H9 (cell line): ENCODE measurements around the gene HOMER3. TPM values are rescaled to one million over a fixed set of nuclear protein-coding genes. Genes with fewer than 3 reads are reported as not detected.

ENCODE experiments used
- DNase-seq: peaks from one replicate; pipeline ENCODE4 v3.0.0-alpha.2; 2017
- H2AFZ ChIP-seq: one replicate; pipeline ENCODE4 v1.6.1; 2013; ENCODE audit warnings: mild to moderate bottlenecking, low read length, control low read depth, moderate library complexity
- H2AK5ac ChIP-seq: 2 replicates; pipeline ENCODE4 v1.6.1; 2013; ENCODE audit warnings: low read length, control low read depth, mixed read lengths; ENCODE audit not compliant: insufficient read length
- H2BK120ac ChIP-seq: one replicate; pipeline ENCODE4 v1.6.1; 2013; ENCODE audit warnings: low read depth, mild to moderate bottlenecking, low read length, control low read depth, inconsistent platforms; ENCODE audit not compliant: poor library complexity, severe bottlenecking
- H2BK12ac ChIP-seq: 2 replicates; pipeline ENCODE4 v1.6.1; 2013; ENCODE audit warnings: low read length, control low read depth, mixed read lengths, low read depth; ENCODE audit not compliant: insufficient read length
- H2BK15ac ChIP-seq: 2 replicates; pipeline ENCODE4 v1.6.1; 2013; ENCODE audit warnings: low read depth, low read length, control low read depth
- H2BK20ac ChIP-seq: one replicate; pipeline ENCODE4 v1.6.1; 2013; ENCODE audit warnings: low read depth, mild to moderate bottlenecking, low read length, control low read depth, inconsistent platforms; ENCODE audit not compliant: poor library complexity, severe bottlenecking
- H2BK5ac ChIP-seq: 2 replicates; pipeline ENCODE4 v1.6.1; 2013; ENCODE audit warnings: low read length, control low read depth, mixed read lengths; ENCODE audit not compliant: insufficient read length
- H3K14ac ChIP-seq: 2 replicates; pipeline ENCODE4 v1.6.1; 2013; ENCODE audit warnings: low read length, control low read depth; ENCODE audit not compliant: insufficient read depth
- H3K18ac ChIP-seq: 2 replicates; pipeline ENCODE4 v1.6.1; 2013; ENCODE audit warnings: low read depth, mild to moderate bottlenecking, mixed read lengths, low read length, control low read depth; ENCODE audit not compliant: insufficient read length
- H3K23ac ChIP-seq: 2 replicates; pipeline ENCODE4 v1.6.1; 2013; ENCODE audit warnings: low read length, control low read depth, mixed read lengths, low read depth; ENCODE audit not compliant: insufficient read length
- H3K23me2 ChIP-seq: 2 replicates; pipeline ENCODE4 v1.6.1; 2013; ENCODE audit warnings: low read depth, mild to moderate bottlenecking, mixed read lengths, low read length, control low read depth; ENCODE audit not compliant: insufficient read length, poor library complexity, severe bottlenecking
- H3K27ac ChIP-seq: 2 replicates; pipeline ENCODE4 v1.5.1; 2013; ENCODE audit warnings: low read length, control low read depth, mixed read lengths, low read depth; ENCODE audit not compliant: insufficient read length
- H3K27me3 ChIP-seq: 2 replicates; pipeline ENCODE4 v1.6.1; 2013; ENCODE audit warnings: low read length, control low read depth, inconsistent platforms; ENCODE audit not compliant: insufficient read depth
- H3K4ac ChIP-seq: 2 replicates; pipeline ENCODE4 v1.6.1; 2013; ENCODE audit warnings: low read depth, mild to moderate bottlenecking, control low read depth, inconsistent platforms, low read length, moderate library complexity
- H3K4me1 ChIP-seq: 2 replicates; pipeline ENCODE4 v1.6.1; 2013; ENCODE audit warnings: low read length, control low read depth, inconsistent platforms; ENCODE audit not compliant: insufficient read depth
- H3K4me2 ChIP-seq: 2 replicates; pipeline ENCODE4 v1.6.1; 2013; ENCODE audit warnings: low read length, control low read depth, mixed read lengths; ENCODE audit not compliant: insufficient read length, insufficient read depth
- H3K56ac ChIP-seq: 2 replicates; pipeline ENCODE4 v1.6.1; 2013; ENCODE audit warnings: low read depth, mild to moderate bottlenecking, mixed read lengths, low read length, control low read depth; ENCODE audit not compliant: insufficient read length
- H3K79me1 ChIP-seq: 2 replicates; pipeline ENCODE4 v1.6.1; 2013; ENCODE audit warnings: low read depth, mild to moderate bottlenecking, moderate library complexity, low read length, control low read depth, inconsistent platforms; ENCODE audit not compliant: insufficient read depth, poor library complexity, severe bottlenecking
- H3K79me2 ChIP-seq: 2 replicates; pipeline ENCODE4 v1.6.1; 2013; ENCODE audit warnings: low read length, control low read depth, inconsistent platforms; ENCODE audit not compliant: insufficient read depth
- H3K9ac ChIP-seq: 2 replicates; pipeline ENCODE4 v1.6.1; 2013; ENCODE audit warnings: low read length, control low read depth, mixed read lengths; ENCODE audit not compliant: insufficient read length; ENCODE audit errors: extremely low read depth
- H3K9me3 ChIP-seq: one replicate; pipeline ENCODE4 v1.6.1; 2013; ENCODE audit warnings: low read depth, low read length, inconsistent platforms; ENCODE audit not compliant: control insufficient read depth
- H3T11ph ChIP-seq: one replicate; pipeline ENCODE4 v1.6.1; 2013; ENCODE audit warnings: mild to moderate bottlenecking, low read length, control low read depth, inconsistent platforms
- H4K20me1 ChIP-seq: one replicate; pipeline ENCODE4 v1.6.1; 2013; ENCODE audit not compliant: control insufficient read depth, insufficient read length, insufficient read depth
- H4K5ac ChIP-seq: 2 replicates; pipeline ENCODE4 v1.6.1; 2013; ENCODE audit warnings: low read depth, mild to moderate bottlenecking, mixed read lengths, low read length, control low read depth; ENCODE audit not compliant: insufficient read length
- H4K8ac ChIP-seq: replicated peaks from 2 replicates; pipeline ENCODE4 v1.6.1; 2013; ENCODE audit warnings: low read length, control low read depth, mixed read lengths, low read depth; ENCODE audit not compliant: insufficient read length
- H4K91ac ChIP-seq: 2 replicates; pipeline ENCODE4 v1.6.1; 2013; ENCODE audit warnings: low read depth, mild to moderate bottlenecking, moderate library complexity, mixed read lengths, low read length, control low read depth; ENCODE audit not compliant: insufficient read length
- H3K27ac Mint-ChIP-seq, 3 experiments: 2 replicates in 2 of 3; 3 replicates in 1 of 3; pipeline ENCODE4 v1.8.0; 2020 to 2021; ENCODE audit warnings: mixed read lengths in 3 of 3, mild to moderate bottlenecking in 1 of 3, moderate library complexity in 1 of 3
- H3K27me3 Mint-ChIP-seq: 2 replicates; pipeline ENCODE4 v1.8.0; 2021; ENCODE audit warnings: low read depth, mild to moderate bottlenecking, moderate library complexity, mixed read lengths
- H3K36me3 Mint-ChIP-seq, 3 experiments: 2 replicates in 2 of 3; 3 replicates in 1 of 3; pipeline ENCODE4 v1.8.0; 2020 to 2021; ENCODE audit warnings: low read depth in 3 of 3, mixed read lengths in 3 of 3; ENCODE audit not compliant: insufficient read depth in 1 of 3
- H3K4me1 Mint-ChIP-seq, 2 experiments: 2 replicates each; pipeline ENCODE4 v1.8.0; 2020; ENCODE audit warnings: mixed read lengths in 2 of 2
- H3K4me3 Mint-ChIP-seq, 2 experiments: 2 replicates in 1 of 2; 3 replicates in 1 of 2; pipeline ENCODE4 v1.8.0; 2020 to 2021; ENCODE audit warnings: mild to moderate bottlenecking in 2 of 2, mixed read lengths in 2 of 2, moderate library complexity in 1 of 2
- H3K9me3 Mint-ChIP-seq, 2 experiments: 2 replicates in 1 of 2; 3 replicates in 1 of 2; pipeline ENCODE4 v1.8.0; 2020; ENCODE audit warnings: mild to moderate bottlenecking in 2 of 2, mixed read lengths in 2 of 2, moderate library complexity in 1 of 2
- CTCF ChIP-seq: fragments of 200-600 bp; sonication (generic); conservative IDR thresholded peaks from 3 replicates; pipeline ENCODE4 v1.8.0; 2021; ENCODE audit warnings: antibody characterized with exemption, mild to moderate bottlenecking
- WGBS: extraction: QIAGEN DNeasy Blood & Tissue Kit; methylation state at CpG from one replicate; pipeline ENCODE4 v1.1.7; 2013; ENCODE audit warnings: missing lambda C conversion rate, low lambda C conversion rate, mixed read lengths; ENCODE audit not compliant: insufficient read length; ENCODE audit errors: extremely low coverage; 5-methylcytosine and 5-hydroxymethylcytosine counted together
- total RNA-seq: library from RNA; stranded (reverse); gene quantifications from 2 replicates; pipeline ENCODE4 v1.2.1, GENCODE V29; 2021

Gene HOMER3
- total RNA-seq, 1 experiment from 2014 or later, result 20.2 TPM

GRCh38 chr19:18955042-18955441 is 14.0 kb upstream of the HOMER3 start:
- H3K27me3 Mint-ChIP-seq, result peaks cover 35% of the 10 kb centered on the region

More at GRCh38 chr19:18955042-18955441, 14.0 kb upstream of the HOMER3 start:
- Histone ChIP-seq H4K91ac (no peak overlapping the region), H2BK5ac (no peak overlapping the region), H4K8ac (no peak overlapping the region), H3K79me1 (no peaks in the 10 kb centered on the region), H3K18ac (no peak overlapping the region), H3K9me3 (no peaks in the 10 kb centered on the region), H2AFZ (no peak overlapping the region), H3K56ac (no peak overlapping the region), H3K14ac (no peak overlapping the region; the same call in 1 of the 2 replicates), H3K4me1 (no peaks in the 10 kb centered on the region), H4K5ac (no peak overlapping the region), H2BK12ac (no peak overlapping the region), H3K79me2 (no peaks in the 10 kb centered on the region), H3K27me3 (no peaks in the 10 kb centered on the region), H3K27ac (no peak overlapping the region), H3K4me2 (no peak overlapping the region), H4K20me1 (no peaks in the 10 kb centered on the region), H2BK120ac (no peak overlapping the region), H3K9ac (no peak overlapping the region), H2AK5ac (no peak overlapping the region), H3K23ac (no peak overlapping the region), H2BK15ac (no peak overlapping the region), H3K4ac (no peak overlapping the region), H3K23me2 (no peaks in the 10 kb centered on the region), H3T11ph (no peak overlapping the region), H2BK20ac (no peak overlapping the region)
- H3K9me3 Mint-ChIP-seq, result peaks cover 0 to 3% of the 10 kb centered on the region in 2 experiments; a peak in 2 of 5 replicates
- no peak for TF ChIP-seq CTCF
- H3K4me1 Mint-ChIP-seq, result no peaks in the 10 kb centered on the region
- DNase-seq, result no peak
- H3K36me3 Mint-ChIP-seq, result no peaks in the 10 kb centered on the region
- no peak overlapping the region for H3K27ac Mint-ChIP-seq
- no peak overlapping the region for H3K4me3 Mint-ChIP-seq
- WGBS, result 100% methylated on average over 2 of the region's 2 CpGs
